PC-3 (cell line): ENCODE results near the gene PAH. TPM values are rescaled to one million over a fixed set of nuclear protein-coding genes. Genes with fewer than 3 reads are reported as not detected.

Experiments
- ATAC-seq: fragments of 200-7000 bp; cut with Tn5 transposase; 2 replicates; pipeline ENCODE4 v1.9.1; 2020; ENCODE audit warnings: mild to moderate bottlenecking, moderate library complexity
- BruUV-seq: library from RNA; stranded (reverse); fragments of 400-500 nt; replicated peaks from 2 replicates; lab custom pipeline; 2021; lab: Mats Ljungman, UMichigan
- CTCF ChIA-PET: fragments of 300-600 bp; sonication (Branson Sonifier 250); formaldehyde crosslinking; loops from one replicate; lab custom pipeline; 2022; ENCODE audit warnings: antibody characterized with exemption; lab: Charles Lee
- POLR2A ChIA-PET: fragments of 300-600 bp; sonication (Branson Sonifier 250); formaldehyde crosslinking; loops from one replicate; lab custom pipeline; 2022; ENCODE audit warnings: antibody characterized with exemption; ENCODE audit not compliant: unreplicated experiment; lab: Charles Lee
- DNase-seq: peaks from one replicate; pipeline ENCODE4 v3.0.0-alpha.2; 2015
- H2AFZ ChIP-seq: fragments of 300-600 bp; sonication (generic); 2 replicates; pipeline ENCODE4 v1.6.0; 2016; ENCODE audit warnings: antibody characterized with exemption, low read length
- H3F3A ChIP-seq: fragments of 300-600 bp; sonication (generic); one replicate; pipeline ENCODE4 v1.6.0; 2017; ENCODE audit warnings: antibody characterized with exemption, low read length, control low read depth, mild to moderate bottlenecking; ENCODE audit not compliant: unreplicated experiment
- H3K27ac ChIP-seq: fragments of 300-600 bp; sonication (generic); 2 replicates; pipeline ENCODE4 v1.5.1; 2016; ENCODE audit warnings: mild to moderate bottlenecking, low read length
- H3K27me3 ChIP-seq: fragments of 300-600 bp; sonication (generic); 2 replicates; pipeline ENCODE4 v1.6.1; 2016; ENCODE audit warnings: low read length, mixed read lengths
- H3K36me3 ChIP-seq: fragments of 300-600 bp; sonication (generic); 2 replicates; pipeline ENCODE4 v1.6.1; 2016; ENCODE audit warnings: low read depth, mixed run types, low read length, mixed read lengths
- H3K4me1 ChIP-seq: fragments of 300-600 bp; sonication (generic); 2 replicates; pipeline ENCODE4 v1.5.1; 2016; ENCODE audit warnings: low read length; ENCODE audit not compliant: insufficient read depth
- H3K4me2 ChIP-seq: fragments of 300-600 bp; sonication (generic); 2 replicates; pipeline ENCODE4 v1.6.0; 2016; ENCODE audit warnings: low read length
- H3K4me3 ChIP-seq: fragments of 300-600 bp; sonication (generic); 2 replicates; pipeline ENCODE4 v1.5.1; 2016; ENCODE audit warnings: mild to moderate bottlenecking, low read length, mixed read lengths
- H3K79me2 ChIP-seq: fragments of 300-600 bp; sonication (generic); 2 replicates; pipeline ENCODE4 v1.6.1; 2017; ENCODE audit warnings: low read length, mixed read lengths
- H3K9ac ChIP-seq: fragments of 300-600 bp; sonication (generic); 2 replicates; pipeline ENCODE4 v1.6.0; 2016; ENCODE audit warnings: mild to moderate bottlenecking, low read length
- H3K9me2 ChIP-seq: fragments of 300-600 bp; sonication (generic); replicated peaks from 2 replicates; pipeline ENCODE4 v1.6.1; 2016; ENCODE audit warnings: mixed run types, low read length, mixed read lengths
- H3K9me3 ChIP-seq: fragments of 300-600 bp; sonication (generic); 2 replicates; pipeline ENCODE4 v1.6.1; 2016; ENCODE audit warnings: low read length, mixed read lengths
- H4K20me1 ChIP-seq: fragments of 300-600 bp; sonication (generic); 2 replicates; pipeline ENCODE4 v1.6.1; 2016; ENCODE audit warnings: low read length, mixed read lengths
- CTCF ChIP-seq: fragments of 300-600 bp; sonication (generic); conservative IDR thresholded peaks from 2 replicates; pipeline ENCODE4 v1.5.1; 2017; ENCODE audit warnings: antibody characterized with exemption, low read depth, mild to moderate bottlenecking, low read length
- EZH2 ChIP-seq: fragments of 300-600 bp; sonication (generic); IDR thresholded peaks from one replicate; pipeline ENCODE4 v1.6.1; 2017; ENCODE audit warnings: antibody characterized with exemption, mild to moderate bottlenecking, low read length; ENCODE audit not compliant: unreplicated experiment
- EZH2phosphoT487 ChIP-seq: fragments of 300-600 bp; sonication (generic); IDR thresholded peaks from 2 replicates; pipeline ENCODE4 v1.6.1; 2018; ENCODE audit warnings: mild to moderate bottlenecking, antibody characterized with exemption, low read length, borderline replicate concordance
- intact Hi-C: fragments of 100-400 bp; cut with micrococcal nuclease; formaldehyde crosslinking; loops from 2 replicates; pipeline ENCODE4 v1.9.0; 2023
- total RNA-seq: library from RNA; depleted of rRNA; stranded (reverse); fragments of >200 nt; gene quantifications from 2 replicates; pipeline ENCODE4 v1.2.3, GENCODE V29; 2014

PAH gene
- total RNA-seq, 1 experiment from 2014 or later, result not detected

- H2AFZ ChIP-seq, result no peak overlapping the region
- no peaks in the 10 kb centered on the region for H3K4me1 ChIP-seq
- H3K4me3 ChIP-seq, result no peak overlapping the region
- H3K36me3 ChIP-seq, result no peaks in the 10 kb centered on the region
- H3K9me2 ChIP-seq, result no peaks in the 10 kb centered on the region
- DNase-seq (no peak), ATAC-seq (no peak)
- no peaks in the 10 kb centered on the region; the same call in 1 of the 2 replicates for H3K27me3 ChIP-seq
- no peak overlapping the region for H3K9ac ChIP-seq
- no peaks in the 10 kb centered on the region for H3F3A ChIP-seq
- H3K79me2 ChIP-seq, result no peaks in the 10 kb centered on the region
- ChIA-PET CTCF (no interaction called here), POLR2A (no interaction called here)
- no peak overlapping the region for H3K27ac ChIP-seq
- TF ChIP-seq EZH2, result no peak
- no peak for TF ChIP-seq EZH2phosphoT487
- no peak for TF ChIP-seq CTCF
- BruUV-seq, result no TSS peak
- H4K20me1 ChIP-seq, result no peaks in the 10 kb centered on the region
- intact Hi-C loops, result no loop called here
- H3K9me3 ChIP-seq, result no peaks in the 10 kb centered on the region
- H3K4me2 ChIP-seq, result no peak overlapping the region
Observed at GRCh38 chr12:102905229-102905628, 11.8 kb downstream of the PAH start.

GRCh38 chr12:102903337-102904007 is 13.6 kb downstream of the PAH start:
- Histone ChIP-seq H3K9me2 (no peaks in the 10 kb centered on the region), H4K20me1 (no peaks in the 10 kb centered on the region), H3K4me1 (no peaks in the 10 kb centered on the region), H3K27ac (no peak overlapping the region), H3F3A (no peaks in the 10 kb centered on the region), H3K79me2 (no peaks in the 10 kb centered on the region), H3K9ac (no peak overlapping the region), H3K4me3 (no peak overlapping the region), H3K36me3 (no peaks in the 10 kb centered on the region), H3K27me3 (no peaks in the 10 kb centered on the region; the same call in 1 of the 2 replicates), H3K9me3 (no peaks in the 10 kb centered on the region), H3K4me2 (no peak overlapping the region), H2AFZ (no peak overlapping the region)
- no peak for TF ChIP-seq CTCF
- no peak for TF ChIP-seq EZH2phosphoT487
- TF ChIP-seq EZH2, result no peak
- ChIA-PET CTCF (no interaction called here), POLR2A (no interaction called here)
- DNase-seq, result no peak
- intact Hi-C loops, result no loop called here
- no peak for ATAC-seq
- BruUV-seq, result no TSS peak

GRCh38 chr12:102902093-102902492 is 15.0 kb downstream of the PAH start:
- CTCF ChIA-PET, result no interaction called here
- intact Hi-C loops, result no loop called here
- H3K9me2 ChIP-seq, result no peaks in the 10 kb centered on the region
- TF ChIP-seq EZH2, result no peak
- H3F3A ChIP-seq, result no peaks in the 10 kb centered on the region
- no TSS peak for BruUV-seq
- no peaks in the 10 kb centered on the region for H3K4me1 ChIP-seq
- no peak overlapping the region for H3K9ac ChIP-seq
- no peak overlapping the region for H2AFZ ChIP-seq
- H3K4me3 ChIP-seq, result no peak overlapping the region
- DNase-seq (no peak), ATAC-seq (no peak)
- H3K4me2 ChIP-seq, result no peak overlapping the region
- H3K36me3 ChIP-seq, result no peaks in the 10 kb centered on the region
- H3K9me3 ChIP-seq, result 0 out of 2 replicates have a peak, but pooled peaks cover 6% of the 10 kb centered on the region
- POLR2A ChIA-PET, result no interaction called here
- no peaks in the 10 kb centered on the region for H3K79me2 ChIP-seq
- H4K20me1 ChIP-seq, result no peaks in the 10 kb centered on the region
- no peak overlapping the region for H3K27ac ChIP-seq
- H3K27me3 ChIP-seq, result no peaks in the 10 kb centered on the region; the same call in 1 of the 2 replicates
